RWPE1 (cell line): ENCODE results near the gene VKORC1.
A peak's percentile ranks its signal among the peaks of the same experiment; 100 is the strongest.
"Not testable (repeated sequence)": the region's sequence is repeated elsewhere in the genome, so short reads cannot be mapped to it uniquely, and the experiment has no call there.

Experiments
- CTCF ChIA-PET: fragments of 350-600 bp; sonication (Branson Sonifier 250); formaldehyde crosslinking; extraction: SDS; loops from one replicate; lab custom pipeline; 2021; lab: Yijun Ruan, JAX
- POLR2A ChIA-PET: fragments of 400-600 bp; formaldehyde crosslinking; extraction: SDS; loops from one replicate; lab custom pipeline; 2020; ENCODE audit warnings: antibody characterized with exemption; ENCODE audit not compliant: low non-redundant PET; lab: Yijun Ruan, JAX
- DNase-seq: peaks from one replicate; pipeline ENCODE4 v3.0.0; 2012; ENCODE audit warnings: low spot score
- H3K27ac ChIP-seq: fragments of 450-650 bp; 2 replicates; pipeline ENCODE4 v1.5.1; 2017
- TF ChIP-seq, protein P1 (sequence below): fragments of 450-650 bp; conservative IDR thresholded peaks from 2 replicates; pipeline ENCODE4 v1.5.1; 2017; ENCODE audit warnings: low read depth, mild to moderate bottlenecking

Gene VKORC1

DNA sequence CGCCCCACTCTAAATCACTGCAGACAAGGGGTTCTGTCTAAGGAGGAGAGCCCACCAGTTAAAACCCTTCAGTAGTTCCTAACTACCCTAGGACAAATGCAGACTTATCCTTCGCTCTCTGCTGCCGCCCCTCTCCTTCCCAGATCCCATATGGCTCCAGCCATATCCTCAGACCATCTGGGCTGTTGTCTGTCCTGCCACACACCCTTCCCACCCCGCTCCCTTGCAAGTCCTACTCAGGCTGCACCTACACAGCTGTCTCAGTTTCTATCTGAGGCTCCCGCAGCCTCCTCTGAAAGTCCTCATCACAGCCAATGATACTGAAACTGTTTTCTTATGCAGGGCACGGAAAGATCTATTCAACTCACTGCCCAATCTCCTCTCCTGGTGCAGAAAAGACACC, 12.9 kb upstream of the VKORC1 start:
- TF ChIP-seq, protein P1, sequence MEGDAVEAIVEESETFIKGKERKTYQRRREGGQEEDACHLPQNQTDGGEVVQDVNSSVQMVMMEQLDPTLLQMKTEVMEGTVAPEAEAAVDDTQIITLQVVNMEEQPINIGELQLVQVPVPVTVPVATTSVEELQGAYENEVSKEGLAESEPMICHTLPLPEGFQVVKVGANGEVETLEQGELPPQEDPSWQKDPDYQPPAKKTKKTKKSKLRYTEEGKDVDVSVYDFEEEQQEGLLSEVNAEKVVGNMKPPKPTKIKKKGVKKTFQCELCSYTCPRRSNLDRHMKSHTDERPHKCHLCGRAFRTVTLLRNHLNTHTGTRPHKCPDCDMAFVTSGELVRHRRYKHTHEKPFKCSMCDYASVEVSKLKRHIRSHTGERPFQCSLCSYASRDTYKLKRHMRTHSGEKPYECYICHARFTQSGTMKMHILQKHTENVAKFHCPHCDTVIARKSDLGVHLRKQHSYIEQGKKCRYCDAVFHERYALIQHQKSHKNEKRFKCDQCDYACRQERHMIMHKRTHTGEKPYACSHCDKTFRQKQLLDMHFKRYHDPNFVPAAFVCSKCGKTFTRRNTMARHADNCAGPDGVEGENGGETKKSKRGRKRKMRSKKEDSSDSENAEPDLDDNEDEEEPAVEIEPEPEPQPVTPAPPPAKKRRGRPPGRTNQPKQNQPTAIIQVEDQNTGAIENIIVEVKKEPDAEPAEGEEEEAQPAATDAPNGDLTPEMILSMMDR: no peak
- no peak for DNase-seq
- CTCF ChIA-PET: no interaction called here
- H3K27ac ChIP-seq: peak overlapping the region; percentile 92
- POLR2A ChIA-PET: no interaction called here

DNA sequence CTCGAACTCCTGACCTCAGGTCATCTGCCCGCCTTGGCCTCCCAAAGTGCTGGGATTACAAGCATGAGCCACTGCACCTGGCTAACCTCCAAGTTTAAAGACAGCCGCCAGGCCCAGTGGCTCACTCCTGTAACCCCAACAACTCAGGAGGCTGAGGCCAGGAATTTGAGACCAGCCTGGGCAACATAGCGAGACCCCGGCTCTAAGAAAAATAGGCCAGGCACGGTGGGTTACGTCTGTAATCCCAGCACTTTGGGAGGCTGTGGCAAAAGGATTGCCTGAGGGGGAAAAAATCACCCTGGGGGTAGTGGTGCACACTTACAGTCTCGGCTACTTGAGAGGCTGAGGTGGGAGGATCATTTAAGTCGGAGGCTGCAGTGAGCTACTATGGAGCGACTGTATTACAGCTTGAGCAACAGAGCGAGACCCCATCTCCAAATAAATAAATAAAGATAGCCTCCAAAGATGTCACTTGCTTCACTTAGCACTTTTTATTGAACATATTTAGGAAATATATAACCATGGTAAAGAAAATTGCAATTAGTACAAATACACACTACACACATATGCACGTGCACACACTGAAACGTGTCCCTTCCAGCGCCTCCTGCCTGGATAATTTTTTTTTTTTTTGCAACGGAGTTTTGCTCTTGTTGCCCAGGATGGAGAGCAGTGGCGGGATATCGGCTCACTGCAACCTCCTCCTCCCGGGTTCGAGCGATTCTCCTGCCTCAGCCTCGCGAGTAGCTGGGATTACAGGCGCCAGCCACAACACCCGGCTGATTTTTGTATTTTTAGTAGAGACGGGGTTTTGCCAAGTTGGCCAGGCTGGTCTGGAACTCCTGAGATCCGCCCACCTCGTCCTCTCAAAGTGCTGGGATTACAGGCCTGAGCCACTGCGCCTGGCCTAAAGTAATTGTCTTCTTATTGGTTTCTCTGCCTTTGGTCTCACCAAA, 12.2 kb upstream of the VKORC1 start:
- POLR2A ChIA-PET: no interaction called here
- H3K27ac ChIP-seq: peak overlapping the region; percentile 92

DNA sequence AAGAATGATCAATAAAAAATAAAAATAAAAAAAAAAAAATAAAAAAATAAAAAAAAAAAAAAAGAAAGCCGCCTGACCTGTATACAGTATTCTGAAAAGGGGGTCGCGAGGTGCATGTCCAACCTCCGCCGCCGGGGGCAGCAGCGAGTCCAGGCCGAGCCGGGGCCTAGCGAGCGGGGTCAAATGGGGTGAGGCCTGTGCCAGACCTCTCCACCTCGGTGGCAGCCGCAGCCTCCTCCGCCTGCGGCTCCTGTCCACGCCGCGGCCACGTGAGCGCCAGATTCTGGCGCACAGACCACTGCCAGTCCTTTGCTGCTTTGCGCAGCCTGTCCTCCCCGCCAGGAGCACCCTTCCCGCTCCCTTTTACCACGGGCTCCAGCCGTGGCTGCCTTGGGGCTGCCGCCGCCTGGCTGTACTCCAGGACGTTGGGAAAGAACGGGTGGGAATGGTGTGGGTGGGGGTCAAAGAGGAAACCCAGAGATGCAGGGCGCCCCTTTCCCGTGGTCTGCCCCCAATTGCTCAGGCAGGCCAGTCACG, 11.1 kb upstream of the VKORC1 start:
- DNase-seq: no peak
- ChIA-PET POLR2A (no interaction called here), CTCF (no interaction called here)
- H3K27ac ChIP-seq: peak overlapping the region; percentile 92
- TF ChIP-seq, protein P1: peak; percentile 91

More for the DNA sequence above, 12.2 kb upstream of the VKORC1 start:
- CTCF ChIA-PET: interaction anchor here (0.6 kb wide), 1 partner anchor 11 kb away, joined by 5 read pairs; no protein-coding TSS in a partner anchor
- TF ChIP-seq, protein P1: no peak
- no peak for DNase-seq

DNA sequence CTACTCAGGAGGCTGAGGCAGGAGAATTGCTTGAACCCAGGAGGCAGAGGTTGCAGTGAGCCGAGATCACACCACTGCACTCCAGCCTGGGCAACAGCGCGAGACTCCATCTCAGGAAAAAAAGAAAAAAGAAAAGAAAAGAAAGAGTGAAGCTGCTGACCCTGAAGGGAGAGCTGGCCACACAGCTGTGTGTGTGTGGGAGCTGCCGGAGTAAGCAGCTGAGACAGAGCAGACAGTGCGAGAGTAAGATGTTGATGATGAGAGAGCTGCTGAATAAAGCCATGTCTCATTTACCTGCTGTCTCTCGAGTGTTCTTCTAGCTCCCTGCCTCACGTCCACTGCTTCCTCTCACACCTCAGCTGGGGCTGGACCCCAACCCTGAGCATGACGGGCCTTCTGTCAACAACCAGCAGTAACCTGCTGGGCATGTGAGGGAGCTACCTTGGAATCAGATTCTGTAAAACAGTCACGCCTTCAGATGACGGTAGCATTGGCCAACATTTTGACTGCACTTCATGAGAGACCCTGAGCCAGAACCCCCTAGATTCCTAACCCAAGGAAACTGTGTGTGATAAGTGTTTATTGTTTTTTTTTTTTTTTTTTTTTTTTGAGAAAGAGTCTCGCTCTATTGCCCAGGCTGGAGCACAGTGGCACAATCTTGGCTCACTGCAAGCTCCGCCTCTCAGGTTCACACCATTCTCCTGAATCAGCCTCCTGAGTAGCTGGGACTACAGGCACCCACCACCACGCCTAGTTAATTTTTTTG, 6.5 kb upstream of the VKORC1 start:
- CTCF ChIA-PET: interaction anchor here (0.7 to 1.5 kb wide), 2 partner anchors 116 to 256 kb away, joined by 3 to 5 read pairs; partner anchors contain the start of gene HSD3B7
- DNase-seq, POLR2A ChIA-PET: not testable (repeated sequence)
- H3K27ac ChIP-seq: peak overlapping the region; percentile 10; the same call in 1 of the 2 replicates

DNA sequence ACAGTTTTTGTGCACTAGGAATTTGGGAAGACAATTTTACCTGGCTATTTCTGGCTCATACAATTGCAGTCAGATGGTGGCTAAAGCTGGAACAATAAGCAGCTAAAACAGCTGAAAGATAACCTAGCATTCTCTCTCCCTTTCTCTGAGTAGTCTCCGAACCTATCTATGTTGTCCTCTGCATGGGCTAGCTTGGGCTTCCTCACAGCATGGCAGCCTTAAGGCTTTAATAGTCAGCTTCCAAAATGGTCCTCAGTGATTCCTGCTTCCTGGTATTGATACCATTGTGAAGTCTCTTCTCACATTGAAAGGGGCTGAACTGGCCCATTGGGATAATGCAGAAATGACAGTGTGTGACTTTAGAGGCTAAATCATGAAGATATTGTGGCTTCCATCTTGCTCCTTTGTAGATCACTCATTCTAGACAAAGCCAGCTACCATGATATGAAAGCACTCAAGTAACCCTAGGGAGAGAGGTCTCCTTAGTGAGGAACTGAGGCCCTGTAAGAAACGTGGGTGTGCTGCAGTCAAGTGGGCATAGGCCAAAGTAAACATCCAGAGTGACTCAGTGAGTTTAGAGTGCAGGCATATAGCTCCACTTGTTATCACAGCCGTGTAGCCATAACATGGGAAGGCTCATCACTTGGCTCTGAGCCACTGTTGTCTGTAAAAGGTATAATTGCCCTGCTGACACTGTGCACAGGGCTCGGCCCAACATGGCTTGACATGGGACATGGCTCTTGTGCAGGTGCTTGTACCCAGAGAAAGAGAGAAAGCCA, 5.5 kb upstream of the VKORC1 start:
- peak overlapping the region; percentile 10; the same call in 1 of the 2 replicates for H3K27ac ChIP-seq
- TF ChIP-seq, protein P1: no peak
- no peak for DNase-seq
- ChIA-PET POLR2A (no interaction called here), CTCF (interaction anchor here (0.6 to 0.7 kb wide), 3 partner anchors 20 to 255 kb away, joined by 3 to 5 read pairs (median 3); no protein-coding TSS in a partner anchor)

DNA sequence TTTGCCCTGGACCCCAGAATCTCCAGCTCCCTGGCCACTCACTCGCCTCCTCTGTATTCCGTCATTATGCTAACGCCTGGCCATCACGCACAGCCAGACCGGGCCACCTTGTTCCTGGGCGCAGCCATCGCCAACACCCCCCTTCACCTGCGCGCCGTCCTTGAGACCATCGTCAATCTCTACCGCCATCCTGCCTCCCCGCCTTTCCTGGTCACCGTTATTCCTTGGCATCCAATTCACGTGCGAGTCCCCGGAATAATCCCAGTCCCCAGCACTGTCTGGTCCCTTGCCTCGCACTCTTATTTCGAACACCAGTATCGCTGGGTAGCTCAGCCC, 541 bp downstream of the VKORC1 start:
- POLR2A ChIA-PET: interaction anchor here (0.5 kb wide), 1 partner anchor 72 kb away, joined by 4 read pairs; no protein-coding TSS in a partner anchor

More for the DNA sequence above, 541 bp downstream of the VKORC1 start:
- H3K27ac ChIP-seq: peak overlapping the region; percentile 97
- DNase-seq: no peak
- CTCF ChIA-PET: interaction anchor here (0.6 to 1.7 kb wide), 2 partner anchors 39 to 109 kb away, joined by 4 to 8 read pairs; partner anchors contain the start of gene HSD3B7
- TF ChIP-seq, protein P1: no peak
